ENCODE measurements around the gene YES1. TPM values are rescaled to one million over a fixed set of nuclear protein-coding genes. Genes with fewer than 3 reads are reported as not detected.

Gene YES1
- total RNA-seq, 2 experiments from 2014 or later, result 22.6 to 22.8 TPM

GRCh38 chr18:820591-821165, 8.6 kb upstream of the YES1 start:
- Mint-ChIP-seq H3K4me3 (no peak overlapping the region), H3K9me3 (ENCODE audit: insufficient read depth) (no peaks in the 10 kb centered on the region), H3K27me3 (ENCODE audit: low read depth) (no peaks in the 10 kb centered on the region), H3K4me1 (ENCODE audit: low read depth) (peaks cover 21% of the 10 kb centered on the region), H3K36me3 (ENCODE audit: low read depth) (no peaks in the 10 kb centered on the region), H3K27ac (no peak overlapping the region)
- POLR2A ChIA-PET, result no interaction called here
- CTCF ChIA-PET, result interaction anchor here (1.0 to 2.6 kb wide), 3 partner anchors 10 to 21 kb away, joined by 3 to 43 read pairs (median 3); no protein-coding TSS in a partner anchor
- DNase-seq (no peak), ATAC-seq (no peak)

GRCh38 chr18:816869-817268, 4.8 kb upstream of the YES1 start:
- H3K4me3 Mint-ChIP-seq, result no peak overlapping the region
- CTCF ChIA-PET, result interaction anchor here (1.2 to 10.3 kb wide), 3 partner anchors 14 to 104 kb away, joined by 3 to 170 read pairs (median 4); partner anchors contain the start of gene ENOSF1
- no peaks in the 10 kb centered on the region for H3K36me3 Mint-ChIP-seq (ENCODE audit: low read depth)
- H3K27ac Mint-ChIP-seq, result peak overlapping the region; percentile 1
- DNase-seq (no peak), ATAC-seq (no peak)
- POLR2A ChIA-PET, result no interaction called here
- H3K9me3 Mint-ChIP-seq (ENCODE audit: insufficient read depth), result no peaks in the 10 kb centered on the region
- H3K27me3 Mint-ChIP-seq (ENCODE audit: low read depth), result no peaks in the 10 kb centered on the region
- H3K4me1 Mint-ChIP-seq (ENCODE audit: low read depth), result peaks cover 48% of the 10 kb centered on the region

- no peak for ATAC-seq
- Mint-ChIP-seq H3K4me1 (ENCODE audit: low read depth) (peaks cover 48% of the 10 kb centered on the region), H3K36me3 (ENCODE audit: low read depth) (peaks cover 2% of the 10 kb centered on the region)
Measured at GRCh38 chr18:816088-816653, 4.1 kb upstream of the YES1 start.

GRCh38 chr18:815353-815752, 3.3 kb upstream of the YES1 start:
- ATAC-seq (no peak), DNase-seq (no peak)
- peak overlapping the region; percentile 17 for H3K27ac Mint-ChIP-seq
- ChIA-PET POLR2A (interaction anchor here (0.6 to 5.8 kb wide), 3 partner anchors 15 to 1689 kb away, joined by 3 to 81 read pairs (median 3); no protein-coding TSS in a partner anchor), CTCF (interaction anchor here (0.7 to 10.3 kb wide), 6 partner anchors 8 to 97 kb away, joined by 3 to 170 read pairs (median 3); no protein-coding TSS in a partner anchor)
- no peaks in the 10 kb centered on the region for H3K27me3 Mint-ChIP-seq (ENCODE audit: low read depth)
- peaks cover 3% of the 10 kb centered on the region for H3K36me3 Mint-ChIP-seq (ENCODE audit: low read depth)
- peaks cover 42% of the 10 kb centered on the region for H3K4me1 Mint-ChIP-seq (ENCODE audit: low read depth)
- no peak overlapping the region for H3K4me3 Mint-ChIP-seq
- H3K9me3 Mint-ChIP-seq (ENCODE audit: insufficient read depth), result no peaks in the 10 kb centered on the region

More at GRCh38 chr18:816088-816653, 4.1 kb upstream of the YES1 start:
- H3K4me3 Mint-ChIP-seq, result no peak overlapping the region
- no peaks in the 10 kb centered on the region for H3K27me3 Mint-ChIP-seq (ENCODE audit: low read depth)
- no peaks in the 10 kb centered on the region for H3K9me3 Mint-ChIP-seq (ENCODE audit: insufficient read depth)
- ChIA-PET CTCF (interaction anchor here (0.7 to 10.3 kb wide), 5 partner anchors 8 to 74 kb away, joined by 3 to 170 read pairs (median 4); no protein-coding TSS in a partner anchor), POLR2A (interaction anchor here (0.6 to 0.8 kb wide), 2 partner anchors 196 to 1689 kb away, joined by 3 read pairs; no protein-coding TSS in a partner anchor)
- DNase-seq, result no peak
- H3K27ac Mint-ChIP-seq, result no peak overlapping the region

- Mint-ChIP-seq H3K9me3 (ENCODE audit: insufficient read depth) (no peaks in the 10 kb centered on the region), H3K4me3 (peak overlapping the region; percentile 26), H3K27ac (peak overlapping the region; percentile 98), H3K36me3 (ENCODE audit: low read depth) (peaks cover 11% of the 10 kb centered on the region), H3K27me3 (ENCODE audit: low read depth) (no peaks in the 10 kb centered on the region), H3K4me1 (ENCODE audit: low read depth) (peaks cover 50% of the 10 kb centered on the region)
- CTCF ChIA-PET, result interaction anchor here (0.8 to 10.3 kb wide), 8 partner anchors 9 to 104 kb away, joined by 3 to 170 read pairs (median 7); partner anchors contain the start of gene ENOSF1
- peak; percentile 36 for DNase-seq
- POLR2A ChIA-PET, result interaction anchor here (0.6 to 5.8 kb wide), 4 partner anchors 13 to 156 kb away, joined by 3 to 81 read pairs (median 10); partner anchors contain the start of gene TYMS
- no peak for ATAC-seq
Measured at GRCh38 chr18:814300-815084, 2.5 kb upstream of the YES1 start.

- Mint-ChIP-seq H3K36me3 (ENCODE audit: low read depth) (peaks cover 20% of the 10 kb centered on the region), H3K4me1 (ENCODE audit: low read depth) (peaks cover 60% of the 10 kb centered on the region), H3K27me3 (ENCODE audit: low read depth) (no peaks in the 10 kb centered on the region), H3K9me3 (ENCODE audit: insufficient read depth) (no peaks in the 10 kb centered on the region), H3K4me3 (peak overlapping the region; percentile 79), H3K27ac (peak overlapping the region; percentile 98)
- peak; percentile 74 for DNase-seq
- POLR2A ChIA-PET, result interaction anchor here (0.6 to 5.8 kb wide), 14 partner anchors 9 to 155 kb away, joined by 3 to 81 read pairs (median 3); partner anchors contain the start of genes ENOSF1 and TYMS
- ATAC-seq, result peak; percentile 32
- CTCF ChIA-PET, result interaction anchor here (0.5 to 10.3 kb wide), 11 partner anchors 8 to 1734 kb away, joined by 3 to 170 read pairs (median 7); partner anchors contain the start of gene ENOSF1
Measured at GRCh38 chr18:813172-814071, 1.4 kb upstream of the YES1 start.

GRCh38 chr18:812376-813171, 532 bp upstream of the YES1 start:
- Mint-ChIP-seq H3K4me3 (peak overlapping the region; percentile 79), H3K4me1 (ENCODE audit: low read depth) (peaks cover 68% of the 10 kb centered on the region), H3K27me3 (ENCODE audit: low read depth) (no peaks in the 10 kb centered on the region), H3K27ac (peak overlapping the region; percentile 98), H3K36me3 (ENCODE audit: low read depth) (peaks cover 22% of the 10 kb centered on the region), H3K9me3 (ENCODE audit: insufficient read depth) (no peaks in the 10 kb centered on the region)
- CTCF ChIA-PET, result interaction anchor here (0.5 to 10.3 kb wide), 8 partner anchors 13 to 1735 kb away, joined by 3 to 170 read pairs (median 5); no protein-coding TSS in a partner anchor
- peak; percentile 84 for DNase-seq
- POLR2A ChIA-PET, result interaction anchor here (0.9 to 5.8 kb wide), 11 partner anchors 9 to 154 kb away, joined by 3 to 81 read pairs (median 3); partner anchors contain the start of gene TYMS
- ATAC-seq, result peak; percentile 66

- peak overlapping the region; percentile 93 for H3K27ac Mint-ChIP-seq
- peaks cover 71% of the 10 kb centered on the region for H3K4me1 Mint-ChIP-seq (ENCODE audit: low read depth)
- ATAC-seq (peak; percentile 6), DNase-seq (peak; percentile 36)
- H3K36me3 Mint-ChIP-seq (ENCODE audit: low read depth), result peaks cover 29% of the 10 kb centered on the region
- POLR2A ChIA-PET, result interaction anchor here (0.6 to 5.8 kb wide), 8 partner anchors 8 to 543 kb away, joined by 3 to 81 read pairs (median 3); partner anchors contain the start of genes ENOSF1, THOC1 and TYMS
- CTCF ChIA-PET, result interaction anchor here (1.9 to 10.3 kb wide), 3 partner anchors 20 to 70 kb away, joined by 7 to 170 read pairs (median 14); no protein-coding TSS in a partner anchor
- peak overlapping the region; percentile 93 for H3K4me3 Mint-ChIP-seq
- no peaks in the 10 kb centered on the region for H3K27me3 Mint-ChIP-seq (ENCODE audit: low read depth)
- no peaks in the 10 kb centered on the region for H3K9me3 Mint-ChIP-seq (ENCODE audit: insufficient read depth)
Measured at GRCh38 chr18:811182-811891, 705 bp downstream of the YES1 start.

- POLR2A ChIA-PET, result interaction anchor here (1.2 to 5.8 kb wide), 2 partner anchors 21 to 93 kb away, joined by 3 to 81 read pairs; no protein-coding TSS in a partner anchor
- peaks cover 33% of the 10 kb centered on the region for H3K36me3 Mint-ChIP-seq (ENCODE audit: low read depth)
- ATAC-seq, result no peak
Measured at GRCh38 chr18:809985-810642, 1.9 kb downstream of the YES1 start.

More at GRCh38 chr18:809985-810642, 1.9 kb downstream of the YES1 start:
- Mint-ChIP-seq H3K9me3 (ENCODE audit: insufficient read depth) (no peaks in the 10 kb centered on the region), H3K4me1 (ENCODE audit: low read depth) (peaks cover 72% of the 10 kb centered on the region), H3K27me3 (ENCODE audit: low read depth) (no peaks in the 10 kb centered on the region), H3K4me3 (peak overlapping the region; percentile 93), H3K27ac (peak overlapping the region; percentile 79)
- CTCF ChIA-PET, result interaction anchor here (1.9 to 10.3 kb wide), 3 partner anchors 21 to 68 kb away, joined by 7 to 170 read pairs (median 14); no protein-coding TSS in a partner anchor
- no peak for DNase-seq

Data from activated CD8-positive, alpha-beta T cell treated with anti-CD3 and anti-CD28 coated beads, Interleukin-2, amount 10 ng/mL, durations not matched to agents 7 days and 5 days (primary cell).